Stimulated activated CD4-positive, alpha-beta T cell treated with anti-CD3 and anti-CD28 coated beads, Interleukin-2, amount 100 ng/mL, for 4 hours (primary cell): ENCODE measurements around the gene CCND2.

ENCODE experiments used
- DNase-seq: peaks from one replicate; pipeline ENCODE4 v3.0.0-alpha.2; 2020; ENCODE audit warnings: low read depth

CCND2 gene

GRCh38 chr12:4289998-4290790 lies 16.6 kb downstream of the CCND2 start:
- DNase-seq, result no peak

DNA sequence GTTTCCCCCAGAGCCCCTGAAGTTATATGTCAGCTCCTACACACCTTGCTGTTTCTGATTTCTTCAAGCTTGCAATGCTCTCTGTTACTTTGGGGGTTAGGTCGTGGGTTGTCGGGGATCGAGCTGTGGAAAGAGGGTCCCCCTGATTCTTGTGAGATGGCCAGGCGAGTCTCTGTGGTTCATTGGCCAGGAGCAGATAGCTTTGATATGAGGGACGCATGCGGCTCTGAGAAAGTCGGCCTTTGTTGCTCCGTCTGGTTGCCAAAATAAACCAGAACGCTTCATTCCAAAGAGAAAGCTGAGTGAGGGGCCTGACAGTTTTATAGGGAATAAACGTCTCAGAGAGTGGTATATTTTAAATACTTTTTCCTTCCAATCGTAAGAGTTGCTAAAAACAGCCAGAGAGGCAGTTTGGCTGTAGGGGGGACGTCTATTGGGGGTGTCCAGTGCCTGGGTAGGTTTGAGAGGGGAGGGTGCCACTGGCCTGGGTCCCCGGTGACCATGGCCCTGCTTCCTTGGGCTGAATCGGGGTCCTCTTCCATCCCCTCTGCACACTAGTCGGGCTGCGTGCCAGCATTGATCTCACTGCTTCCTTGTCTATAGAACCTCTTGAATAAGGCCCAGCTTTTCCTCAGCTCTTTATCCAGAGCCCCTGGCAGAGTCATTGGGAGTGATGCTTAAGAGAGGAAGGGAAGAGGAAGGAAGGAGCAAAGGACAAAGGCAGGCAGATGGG lies 18.9 kb downstream of the CCND2 start:
- no peak for DNase-seq

DNA sequence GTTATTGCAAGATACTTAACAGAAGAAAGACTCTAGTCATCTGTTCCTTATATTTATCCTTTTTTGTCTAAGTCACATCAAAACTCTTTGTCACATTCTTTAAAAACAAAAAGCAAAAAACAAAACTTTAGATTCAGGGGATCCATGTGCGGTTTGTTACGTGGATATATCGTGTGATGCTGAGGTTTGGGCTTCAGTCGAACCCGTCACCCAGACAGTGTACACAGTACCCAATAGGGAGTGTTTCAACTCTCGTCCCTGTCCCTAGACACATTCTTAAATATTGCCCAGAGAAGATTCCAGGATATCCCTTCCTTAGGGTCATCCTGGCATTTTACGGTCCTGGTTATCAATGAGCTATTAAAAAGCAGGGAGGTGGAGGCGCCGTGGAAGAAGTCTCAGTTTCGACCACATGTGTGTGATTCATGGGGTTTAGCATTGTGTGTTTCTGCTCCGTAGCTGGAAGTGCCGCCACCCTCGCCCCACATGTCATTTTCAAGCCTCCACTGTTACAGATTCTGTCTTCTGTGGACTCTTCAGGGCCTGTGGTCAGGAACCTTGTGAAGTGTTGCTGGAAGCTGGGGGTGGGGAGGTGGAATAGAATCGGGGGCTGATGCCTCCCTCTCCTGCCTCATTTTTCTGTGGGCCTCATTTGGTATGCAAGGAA lies 19.9 kb downstream of the CCND2 start:
- no peak for DNase-seq

- DNase-seq, result no peak
These were observed 20.5 kb downstream of the CCND2 start for GRCh38 chr12:4293966-4294505.

- DNase-seq, result no peak
These were observed 23.2 kb downstream of the CCND2 start for GRCh38 chr12:4296751-4297150.

GRCh38 chr12:4297617-4298016 lies 24.1 kb downstream of the CCND2 start:
- DNase-seq, result no peak

GRCh38 chr12:4300883-4301282 lies 27.3 kb downstream of the CCND2 start:
- no peak for DNase-seq

- no peak for DNase-seq
These were observed 28.5 kb downstream of the CCND2 start for GRCh38 chr12:4301932-4302501.

DNA sequence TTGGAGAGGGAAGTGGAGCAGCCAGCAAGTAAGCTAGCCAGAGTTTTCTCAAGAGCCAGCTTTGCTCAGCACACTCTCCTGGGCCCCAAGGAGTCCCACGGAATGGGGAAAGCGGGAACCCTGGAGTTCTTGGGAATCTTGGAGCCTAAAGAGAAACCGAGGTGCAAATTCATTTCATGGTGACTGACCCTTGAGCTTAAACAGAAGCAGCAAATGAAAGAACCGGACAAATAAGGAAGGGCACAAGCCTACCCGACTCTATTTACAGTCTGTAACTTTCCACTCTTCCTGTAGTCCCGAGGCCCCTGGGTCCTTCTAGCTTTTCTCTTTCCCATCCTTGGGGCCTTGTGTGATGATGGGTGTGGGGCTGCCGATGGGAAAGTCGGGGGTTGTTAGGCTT lies 29.3 kb downstream of the CCND2 start:
- DNase-seq, result no peak

- DNase-seq, result no peak
These were observed 30.2 kb downstream of the CCND2 start for GRCh38 chr12:4303750-4304149.

DNA sequence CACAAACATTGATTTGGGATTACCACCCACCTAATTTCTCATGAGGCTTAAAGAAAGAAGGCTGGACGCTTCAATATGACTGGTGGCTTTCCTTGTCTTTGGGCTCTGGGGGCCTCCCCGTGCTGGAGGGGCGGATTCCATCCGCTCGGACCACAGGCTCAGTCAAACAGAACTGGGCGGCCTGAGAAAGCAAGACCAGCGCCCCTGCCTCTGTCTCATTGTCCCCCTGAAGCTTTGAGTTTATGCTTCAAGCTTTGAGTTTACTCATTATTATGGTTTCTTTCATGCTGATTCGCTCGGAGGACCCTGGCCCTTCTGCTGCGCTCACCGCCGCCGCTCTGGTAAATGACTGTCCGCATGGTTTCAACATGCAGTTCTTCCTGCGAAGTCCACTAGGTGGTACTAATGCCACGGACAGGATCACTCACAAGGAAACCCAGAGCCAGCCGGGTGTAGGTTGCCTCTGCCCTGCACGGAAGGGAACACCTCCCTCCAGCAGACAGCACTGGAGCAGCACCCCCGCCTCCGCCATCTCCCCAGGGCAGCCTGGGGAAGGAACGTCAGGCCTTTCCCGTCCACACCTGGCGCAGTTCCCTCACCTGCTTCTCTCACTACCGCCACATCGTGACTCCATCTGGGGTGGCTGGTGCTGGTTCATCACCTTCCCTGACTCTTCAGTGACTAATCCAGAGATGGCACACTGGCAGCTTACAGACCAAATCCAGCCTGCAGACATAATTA lies 34.2 kb downstream of the CCND2 start:
- DNase-seq, result no peak

DNA sequence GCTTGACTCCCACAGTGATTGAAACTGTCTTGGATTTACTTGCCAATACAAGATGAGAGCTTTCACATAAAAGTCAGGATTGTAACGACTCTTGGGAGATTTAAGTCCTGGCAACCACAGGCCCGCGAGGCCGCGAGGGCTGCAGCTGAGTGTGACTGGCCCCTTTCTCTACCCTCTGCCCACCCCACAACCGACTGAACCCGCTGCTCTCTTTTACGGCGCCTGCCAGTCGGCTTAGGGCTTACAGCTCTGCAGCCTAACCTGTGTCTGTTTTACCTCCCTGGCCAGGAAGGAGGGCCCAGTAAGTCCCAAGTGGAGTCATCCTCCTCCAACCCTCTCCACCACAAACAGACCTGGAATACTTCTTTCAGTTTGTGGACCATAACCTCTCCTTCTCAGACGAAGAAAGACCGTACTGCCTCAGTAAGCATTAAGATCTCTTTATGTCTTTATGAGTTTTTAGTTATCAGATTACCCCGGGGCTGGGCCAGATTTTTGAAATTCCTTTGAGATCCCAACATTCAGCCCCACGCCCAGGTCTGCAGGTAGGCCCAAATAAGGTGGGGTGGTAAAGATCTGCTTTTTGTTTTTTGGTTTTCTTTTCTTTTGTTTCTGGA lies 34.9 kb downstream of the CCND2 start:
- no peak for DNase-seq

- DNase-seq, result no peak
These were observed 38.2 kb downstream of the CCND2 start for GRCh38 chr12:4311776-4312175.

GRCh38 chr12:4312251-4312650 lies 38.7 kb downstream of the CCND2 start:
- DNase-seq, result no peak

DNA sequence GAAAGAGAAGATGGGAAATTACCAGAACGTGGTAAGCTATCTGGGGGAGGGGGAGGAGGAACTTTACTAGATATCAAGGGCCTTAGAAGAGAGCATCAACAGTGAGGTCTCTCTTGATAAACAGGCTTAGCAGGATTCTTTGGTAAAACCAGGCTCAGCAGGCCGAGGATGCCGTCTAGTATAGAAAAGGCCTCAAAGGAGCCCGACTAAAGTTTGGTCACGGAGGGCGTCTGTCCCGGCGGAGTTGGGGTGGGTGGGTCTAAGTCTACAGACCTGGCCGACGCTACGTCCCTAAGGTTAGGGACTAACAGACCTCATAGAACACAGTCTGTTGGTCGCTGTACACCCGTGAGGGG lies 46.9 kb downstream of the CCND2 start:
- no peak for DNase-seq

DNA sequence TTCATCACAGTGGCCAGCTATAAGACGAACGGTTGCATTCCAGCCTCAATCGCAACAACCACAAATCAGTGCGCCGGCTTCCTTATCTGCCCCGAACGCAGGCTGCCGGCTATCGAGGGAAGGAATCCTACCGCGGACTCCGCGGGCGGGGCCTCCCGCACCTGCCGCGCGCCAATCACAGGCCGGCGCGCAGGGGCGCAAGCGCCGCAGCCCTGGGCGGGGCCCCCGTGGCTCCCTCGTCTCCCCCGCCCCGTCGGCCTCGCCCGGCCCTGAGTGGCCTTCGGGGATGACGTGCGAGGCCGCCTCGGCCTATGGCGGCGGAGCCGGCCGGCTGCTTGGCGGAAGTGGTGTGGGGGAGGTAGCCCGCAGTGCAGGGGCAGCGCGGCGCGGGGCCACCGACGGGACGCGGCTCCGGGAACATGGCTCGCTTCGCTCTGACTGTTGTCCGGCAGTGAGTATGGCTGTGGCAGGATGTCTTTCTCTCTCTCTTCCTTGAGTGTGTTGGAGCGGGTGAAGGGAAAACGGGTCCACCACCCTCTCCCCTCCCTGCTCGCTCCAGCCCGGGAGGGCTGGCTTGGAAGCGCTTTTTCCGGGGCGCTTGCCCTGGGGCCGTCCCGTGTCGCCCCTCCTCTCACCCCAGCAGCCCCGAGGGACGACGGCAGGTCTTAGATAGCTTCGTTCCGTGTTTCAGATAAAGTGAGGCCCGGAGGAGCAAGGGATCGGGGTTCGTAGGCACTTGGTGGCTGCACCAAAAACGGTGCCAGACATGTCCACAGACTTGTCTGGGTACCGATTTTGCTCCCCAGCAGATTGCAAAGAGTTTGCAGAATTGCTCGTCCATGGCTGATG lies 47.5 kb downstream of the CCND2 start, which contains the start of gene TIGAR:
Gene TIGAR (plus strand): TSS at position 361 of the 849 bp plus-strand sequence. CDS start 59 bp downstream, at position 420.
- peak; percentile 84 for DNase-seq

DNA sequence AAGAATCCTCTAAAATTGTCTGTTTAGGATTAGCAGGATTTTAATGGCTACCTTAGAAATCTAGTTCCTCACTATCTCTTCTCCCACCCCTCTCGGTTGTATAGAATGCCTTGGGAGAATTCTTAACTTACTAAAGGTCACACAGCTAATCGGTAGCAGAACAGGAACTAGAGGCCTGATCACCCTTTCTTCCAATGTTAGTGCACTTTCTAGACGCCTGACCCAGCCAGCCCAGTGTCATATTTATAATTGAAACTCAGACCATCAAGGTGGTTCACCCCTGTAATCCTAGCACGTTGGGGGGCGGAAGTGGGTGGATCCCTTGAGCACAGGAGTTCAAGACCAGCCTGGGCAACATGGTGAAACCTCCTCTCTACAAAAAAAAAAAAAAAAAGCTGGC lies 49.2 kb downstream of the CCND2 start:
- no peak for DNase-seq
